ENCODE results near the gene PTAFR.

DNA sequence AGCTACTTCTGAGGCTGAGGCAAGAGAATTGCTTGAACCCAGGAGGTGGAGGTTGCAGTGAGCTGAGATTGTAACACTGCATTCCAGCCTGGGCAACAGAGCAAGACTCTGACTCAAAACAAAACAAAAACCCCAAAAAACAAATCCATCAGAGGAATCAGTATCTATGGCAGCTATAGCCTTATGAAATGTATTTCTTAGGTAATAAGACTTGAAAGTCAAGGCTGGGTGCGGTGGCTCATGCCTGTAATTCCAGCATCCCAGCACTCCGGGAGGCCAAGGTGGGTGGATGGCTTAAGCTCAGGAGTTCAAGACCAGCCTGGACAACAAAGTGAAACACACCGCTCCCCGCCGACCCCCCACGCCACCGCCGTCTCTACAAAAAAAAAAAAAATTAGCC is 56.9 kb downstream of the PTAFR start:
- TF ChIP-seq, protein P1, sequence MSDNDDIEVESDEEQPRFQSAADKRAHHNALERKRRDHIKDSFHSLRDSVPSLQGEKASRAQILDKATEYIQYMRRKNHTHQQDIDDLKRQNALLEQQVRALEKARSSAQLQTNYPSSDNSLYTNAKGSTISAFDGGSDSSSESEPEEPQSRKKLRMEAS (IDR thresholded peaks at IDR 0.05), result no peak
- TF ChIP-seq, protein P2, sequence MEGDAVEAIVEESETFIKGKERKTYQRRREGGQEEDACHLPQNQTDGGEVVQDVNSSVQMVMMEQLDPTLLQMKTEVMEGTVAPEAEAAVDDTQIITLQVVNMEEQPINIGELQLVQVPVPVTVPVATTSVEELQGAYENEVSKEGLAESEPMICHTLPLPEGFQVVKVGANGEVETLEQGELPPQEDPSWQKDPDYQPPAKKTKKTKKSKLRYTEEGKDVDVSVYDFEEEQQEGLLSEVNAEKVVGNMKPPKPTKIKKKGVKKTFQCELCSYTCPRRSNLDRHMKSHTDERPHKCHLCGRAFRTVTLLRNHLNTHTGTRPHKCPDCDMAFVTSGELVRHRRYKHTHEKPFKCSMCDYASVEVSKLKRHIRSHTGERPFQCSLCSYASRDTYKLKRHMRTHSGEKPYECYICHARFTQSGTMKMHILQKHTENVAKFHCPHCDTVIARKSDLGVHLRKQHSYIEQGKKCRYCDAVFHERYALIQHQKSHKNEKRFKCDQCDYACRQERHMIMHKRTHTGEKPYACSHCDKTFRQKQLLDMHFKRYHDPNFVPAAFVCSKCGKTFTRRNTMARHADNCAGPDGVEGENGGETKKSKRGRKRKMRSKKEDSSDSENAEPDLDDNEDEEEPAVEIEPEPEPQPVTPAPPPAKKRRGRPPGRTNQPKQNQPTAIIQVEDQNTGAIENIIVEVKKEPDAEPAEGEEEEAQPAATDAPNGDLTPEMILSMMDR (IDR thresholded peaks at IDR 0.05 in 2 of 3, conservative IDR thresholded peaks at IDR 0.05 in 1 of 3; ENCODE audit: borderline replicate concordance in 1 of 3, insufficient read depth in 1 of 3, low read depth in 2 of 3, low read length in 2 of 3), result no peak
- no peak for TF ChIP-seq EZH2phosphoT487 (IDR thresholded peaks at IDR 0.05; ENCODE audit: borderline replicate concordance)
- TF ChIP-seq RAD21 (IDR thresholded peaks at IDR 0.05; ENCODE audit: low read depth), result no peak
- TF ChIP-seq JUND (IDR thresholded peaks at IDR 0.05), result no peak
- no peak for TF ChIP-seq YY1 (IDR thresholded peaks at IDR 0.05; ENCODE audit: extremely low read depth, insufficient replicate concordance, low read depth, low read length)
- TF ChIP-seq SP1 (IDR thresholded peaks at IDR 0.05; ENCODE audit: low read depth), result no peak
- no peak for TF ChIP-seq POLR2AphosphoS5 (IDR thresholded peaks at IDR 0.05; ENCODE audit: low read depth, low read length)

All from HCT116 (cell line).